ENCODE measurements around the gene TECTB.

The TECTB gene

GRCh38 chr10:112275512-112276245 is 7.5 kb upstream of the TECTB start:
- DNase-seq, result no peak

DNA sequence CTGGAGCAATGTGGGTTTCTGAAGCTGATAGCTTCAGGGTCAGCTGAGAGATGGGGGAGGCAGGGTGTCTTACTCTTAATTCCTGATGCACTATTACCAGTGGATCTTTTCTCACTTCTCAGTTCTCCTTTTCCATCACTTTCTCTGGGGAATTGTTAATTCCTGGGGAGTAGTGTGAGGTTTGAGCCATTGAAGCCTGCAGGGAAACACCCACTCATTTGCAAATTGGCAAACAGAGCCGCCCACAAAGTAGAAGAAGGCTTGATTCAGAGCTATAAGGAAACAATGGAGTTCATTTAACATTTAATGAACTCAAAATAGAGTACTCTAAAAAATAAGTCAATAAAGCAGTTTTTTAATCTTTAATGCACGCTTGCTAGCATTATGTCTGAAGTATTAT is 4.3 kb upstream of the TECTB start:
- no peak for DNase-seq

GRCh38 chr10:112279433-112279832 is 3.8 kb upstream of the TECTB start:
- DNase-seq, result no peak

DNA sequence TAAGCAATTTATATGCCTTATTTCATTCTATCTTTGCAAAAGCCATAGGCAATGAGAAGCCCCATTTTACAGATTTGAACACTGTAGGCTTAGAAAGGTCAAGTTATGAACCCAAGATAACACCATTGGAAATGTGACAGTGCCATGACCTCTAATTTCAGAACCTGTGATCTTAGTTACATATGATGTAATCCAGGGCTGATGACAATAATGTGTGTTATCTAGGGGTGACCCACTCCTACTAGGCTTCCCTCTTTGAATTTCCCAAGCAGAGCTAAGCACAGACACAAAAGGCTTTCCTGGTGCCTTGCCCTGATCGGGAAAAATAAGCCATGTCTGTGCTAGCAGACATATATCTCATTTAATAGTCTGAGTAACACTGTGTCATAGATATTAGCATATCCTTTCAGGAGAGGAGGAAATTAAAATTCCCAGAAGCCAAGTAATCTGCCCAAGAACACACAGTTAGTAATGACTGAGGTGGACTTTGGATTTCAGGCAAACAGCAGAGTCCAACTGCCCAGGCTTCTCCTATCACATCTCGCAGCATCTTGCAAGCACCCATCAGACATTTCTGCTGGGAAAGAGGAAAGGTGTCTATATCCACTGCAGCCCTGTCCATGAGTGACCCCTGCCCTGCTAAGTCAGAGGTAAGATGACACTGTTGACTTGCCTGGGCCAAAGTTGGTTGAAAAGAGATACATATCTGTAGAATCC is 2.8 kb upstream of the TECTB start:
- DNase-seq, result no peak

DNA sequence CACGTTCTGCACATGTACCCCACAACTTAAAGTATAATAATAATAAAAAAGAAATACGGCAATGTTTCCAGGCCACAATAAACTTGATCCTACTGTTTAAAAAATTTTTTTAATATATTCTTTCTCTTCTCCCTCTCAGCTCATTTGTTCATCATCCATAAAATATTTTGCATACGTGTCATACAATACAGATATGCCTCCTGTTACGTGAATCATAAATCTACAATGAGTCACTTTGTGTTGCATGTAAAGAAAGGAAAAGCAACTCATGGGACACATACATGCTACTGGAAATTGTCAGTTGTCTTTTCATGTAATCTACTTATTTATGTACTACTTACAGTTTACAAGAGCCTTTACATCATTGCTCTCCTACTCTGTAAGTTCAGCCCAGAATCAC is 1.1 kb upstream of the TECTB start:
- no peak for DNase-seq

GRCh38 chr10:112286837-112287818 is 3.9 kb downstream of the TECTB start:
- DNase-seq, result no peak

GRCh38 chr10:112287844-112288243 is 4.6 kb downstream of the TECTB start:
- DNase-seq, result no peak

DNA sequence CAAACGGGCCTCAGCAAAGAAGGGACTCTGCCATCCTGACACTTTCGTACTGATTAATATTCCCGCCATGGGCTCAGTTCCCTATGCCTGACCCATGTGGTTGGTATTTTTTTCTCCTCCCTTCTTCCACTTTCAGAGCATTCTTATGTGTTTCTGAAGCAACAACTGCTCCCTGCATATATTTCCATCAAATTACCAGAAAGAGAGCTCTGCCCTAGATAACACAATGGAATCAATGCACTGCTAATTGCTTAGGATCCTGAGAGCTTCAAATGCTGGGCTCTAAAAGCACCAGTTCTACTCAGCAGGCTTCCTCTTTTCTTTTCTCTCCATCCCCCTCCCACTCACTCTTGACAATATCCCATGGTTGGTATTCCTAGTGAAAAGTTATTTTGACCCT is 5.3 kb downstream of the TECTB start:
- no peak for DNase-seq

GRCh38 chr10:112289373-112290053 is 6.3 kb downstream of the TECTB start:
- DNase-seq, result no peak

- no peak for DNase-seq
Observed at GRCh38 chr10:112290054-112290373, 6.8 kb downstream of the TECTB start.

DNA sequence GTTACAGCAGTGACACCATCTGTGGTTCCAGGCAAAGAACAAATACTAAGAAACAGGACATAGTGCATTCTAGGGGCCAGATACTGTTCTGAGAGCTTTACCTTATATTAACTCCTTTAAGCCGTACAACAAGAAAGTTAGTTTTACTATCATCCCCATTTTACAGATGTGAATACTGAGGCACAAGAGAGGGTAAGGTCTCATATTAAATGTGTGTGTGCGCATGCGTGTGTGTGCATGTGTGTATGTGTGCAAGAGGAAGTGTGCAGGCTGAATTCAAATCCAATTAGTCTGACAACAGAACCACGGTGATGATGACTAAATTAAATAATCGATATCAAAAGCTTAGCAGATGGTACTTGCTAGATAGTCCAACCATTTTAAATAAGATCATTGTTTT is 11.0 kb downstream of the TECTB start:
- no peak for DNase-seq

- DNase-seq, result no peak
Observed at GRCh38 chr10:112295853-112296830, 12.9 kb downstream of the TECTB start.

GRCh38 chr10:112296908-112297331 is 13.7 kb downstream of the TECTB start:
- DNase-seq, result no peak

DNA sequence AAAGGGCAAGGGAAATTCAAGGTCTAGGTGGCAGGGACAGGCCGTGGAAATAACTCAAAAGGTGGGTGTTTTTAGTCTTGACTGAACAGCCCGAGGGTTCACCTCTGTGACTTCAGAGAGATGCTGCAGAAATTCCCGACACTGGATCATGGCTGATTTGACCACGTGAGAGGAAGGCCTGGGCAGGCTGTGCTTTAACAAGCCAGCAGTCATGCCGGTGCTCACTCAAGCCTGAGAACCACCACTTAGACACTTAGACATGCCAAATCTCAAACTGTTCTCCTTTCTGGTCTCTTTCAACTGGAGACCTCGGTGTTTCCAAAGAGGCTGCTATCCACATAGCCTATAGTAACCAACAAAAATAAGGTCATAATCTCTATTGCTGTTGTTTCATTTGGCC is 15.4 kb downstream of the TECTB start:
- DNase-seq, result no peak

GRCh38 chr10:112299456-112299855 is 16.3 kb downstream of the TECTB start:
- no peak for DNase-seq

GRCh38 chr10:112302335-112302734 is 19.1 kb downstream of the TECTB start:
- no peak for DNase-seq

DNA sequence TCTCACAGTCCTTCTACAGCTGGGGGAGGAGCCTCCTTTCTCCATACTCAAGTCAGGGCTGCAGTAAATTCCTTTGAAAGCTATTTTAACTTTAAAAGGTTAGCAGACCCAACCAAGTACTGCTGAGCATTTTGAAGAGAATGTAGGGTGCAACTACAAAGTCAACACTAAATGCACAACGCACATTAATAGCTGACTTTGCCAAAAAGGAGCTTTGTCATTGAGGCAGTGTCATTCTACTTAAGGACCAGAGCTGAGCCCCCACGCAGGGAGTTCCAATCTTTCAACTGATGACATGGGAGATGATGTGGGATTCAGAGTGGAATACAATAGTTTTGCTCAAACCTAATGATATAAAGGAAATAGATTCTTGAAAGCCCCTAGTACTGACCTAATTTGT is 20.3 kb downstream of the TECTB start:
- no peak for DNase-seq

GRCh38 chr10:112304267-112304859 is 21.2 kb downstream of the TECTB start:
- no peak for DNase-seq

DNA sequence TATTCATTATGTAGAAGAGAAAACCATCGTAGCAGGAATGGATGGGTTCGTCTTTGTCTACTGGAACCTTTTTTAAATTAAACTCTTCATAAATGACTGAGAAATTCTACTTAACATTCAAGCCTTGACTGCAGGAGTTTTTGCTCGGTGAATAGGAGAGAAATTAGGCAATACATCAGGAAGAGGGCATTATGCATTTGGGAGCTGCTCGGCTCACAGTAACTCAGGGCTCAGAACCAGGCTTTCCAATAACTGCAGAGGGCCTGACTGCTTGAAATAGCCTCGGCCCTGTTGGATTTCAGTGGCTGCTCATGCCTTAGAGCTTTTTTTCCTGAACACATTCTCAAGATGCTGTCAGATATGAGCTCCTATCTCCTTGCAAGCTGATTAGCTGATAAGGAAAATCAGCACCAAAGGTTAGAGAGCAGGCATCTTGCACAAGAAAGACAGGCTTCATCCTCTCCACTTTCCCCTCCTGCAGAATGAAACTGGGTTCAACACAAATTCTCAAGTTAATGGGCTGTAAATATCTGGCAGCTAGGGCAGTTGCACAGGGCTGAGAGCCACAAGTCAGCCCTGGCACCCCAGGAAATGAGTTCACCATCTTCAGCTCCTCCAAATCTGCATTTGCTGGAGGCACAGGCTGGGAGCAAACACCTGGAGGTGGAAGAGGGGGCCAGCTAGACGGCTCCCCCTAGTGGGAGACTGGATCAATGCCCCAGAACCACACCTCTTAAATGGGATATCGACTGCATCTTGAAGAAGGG is 24.3 kb downstream of the TECTB start:
- DNase-seq, result peak; percentile 0

- no peak for DNase-seq
Observed at GRCh38 chr10:112308125-112308502, 24.9 kb downstream of the TECTB start.

GRCh38 chr10:112311481-112311880 is 28.3 kb downstream of the TECTB start:
- no peak for DNase-seq

Measured in NCI-H2171 (cell line).